ENCODE results near the gene MOB1B. TPM values are rescaled to one million over a fixed set of nuclear protein-coding genes. Genes with fewer than 3 reads are reported as not detected.
A peak's percentile ranks its signal among the peaks of the same experiment; 100 is the strongest.

The MOB1B gene
- total RNA-seq, 1 experiment from 2014 or later: 21.0 TPM

- no peak overlapping the region for H3K27ac ChIP-seq (ENCODE audit: low read depth, low read length, poor library complexity, severe bottlenecking)
- ChIA-PET CTCF (no interaction called here), POLR2A (ENCODE audit: low non-redundant PET) (no interaction called here)
- BruUV-seq (replicated peaks): no TSS peak
- no peaks in the 10 kb centered on the region for H3K27me3 ChIP-seq (replicated peaks; ENCODE audit: insufficient read depth, low read depth, low read length, poor library complexity)
- intact Hi-C loops (cut with micrococcal nuclease; ENCODE audit: unreplicated experiment): no loop called here
- H3K36me3 ChIP-seq (ENCODE audit: insufficient read depth, low read length, poor library complexity, severe bottlenecking): no peaks in the 10 kb centered on the region
- DNase-seq (ENCODE audit: low spot score): no peak
- H3K4me3 ChIP-seq (ENCODE audit: low read depth, low read length, poor library complexity, severe bottlenecking): no peak overlapping the region
- no peaks in the 10 kb centered on the region for H3K9me3 ChIP-seq (ENCODE audit: low read depth, low read length, poor library complexity, severe bottlenecking)
- no peaks in the 10 kb centered on the region for H3K4me1 ChIP-seq (ENCODE audit: insufficient read depth, low read length, poor library complexity, severe bottlenecking)
- TF ChIP-seq CTCF (conservative IDR thresholded peaks at IDR 0.05; ENCODE audit: low read depth, low read length) (no peak), EZH2 (IDR thresholded peaks at IDR 0.05; ENCODE audit: borderline replicate concordance, low read depth, low read length, poor library complexity, severe bottlenecking) (no peak)
These were observed 33.0 kb downstream of the MOB1B start for GRCh38 chr4:70935038-70935695.

GRCh38 chr4:70936200-70936787 lies 34.1 kb downstream of the MOB1B start:
- CTCF ChIA-PET: no interaction called here
- no peaks in the 10 kb centered on the region for H3K27me3 ChIP-seq (replicated peaks; ENCODE audit: insufficient read depth, low read depth, low read length, poor library complexity)
- POLR2A ChIA-PET (ENCODE audit: low non-redundant PET): no interaction called here
- BruUV-seq (replicated peaks): no TSS peak
- no peak overlapping the region for H3K4me3 ChIP-seq (ENCODE audit: low read depth, low read length, poor library complexity, severe bottlenecking)
- intact Hi-C loops (cut with micrococcal nuclease; ENCODE audit: unreplicated experiment): no loop called here
- no peaks in the 10 kb centered on the region for H3K9me3 ChIP-seq (ENCODE audit: low read depth, low read length, poor library complexity, severe bottlenecking)
- no peak for DNase-seq (ENCODE audit: low spot score)
- H3K27ac ChIP-seq (ENCODE audit: low read depth, low read length, poor library complexity, severe bottlenecking): no peak overlapping the region
- TF ChIP-seq CTCF (conservative IDR thresholded peaks at IDR 0.05; ENCODE audit: low read depth, low read length) (no peak), EZH2 (IDR thresholded peaks at IDR 0.05; ENCODE audit: borderline replicate concordance, low read depth, low read length, poor library complexity, severe bottlenecking) (no peak)
- no peaks in the 10 kb centered on the region for H3K4me1 ChIP-seq (ENCODE audit: insufficient read depth, low read length, poor library complexity, severe bottlenecking)
- no peaks in the 10 kb centered on the region for H3K36me3 ChIP-seq (ENCODE audit: insufficient read depth, low read length, poor library complexity, severe bottlenecking)

GRCh38 chr4:70938086-70938485 lies 35.9 kb downstream of the MOB1B start:
- no peaks in the 10 kb centered on the region for H3K27me3 ChIP-seq (replicated peaks; ENCODE audit: insufficient read depth, low read depth, low read length, poor library complexity)
- no peak overlapping the region for H3K27ac ChIP-seq (ENCODE audit: low read depth, low read length, poor library complexity, severe bottlenecking)
- DNase-seq (ENCODE audit: low spot score): peak; percentile 19
- H3K36me3 ChIP-seq (ENCODE audit: insufficient read depth, low read length, poor library complexity, severe bottlenecking): no peaks in the 10 kb centered on the region
- POLR2A ChIA-PET (ENCODE audit: low non-redundant PET): no interaction called here
- H3K4me1 ChIP-seq (ENCODE audit: insufficient read depth, low read length, poor library complexity, severe bottlenecking): no peaks in the 10 kb centered on the region
- no TSS peak for BruUV-seq (replicated peaks)
- H3K9me3 ChIP-seq (ENCODE audit: low read depth, low read length, poor library complexity, severe bottlenecking): no peaks in the 10 kb centered on the region
- intact Hi-C loops (cut with micrococcal nuclease; ENCODE audit: unreplicated experiment): no loop called here
- H3K4me3 ChIP-seq (ENCODE audit: low read depth, low read length, poor library complexity, severe bottlenecking): no peak overlapping the region
- CTCF ChIA-PET: no interaction called here
- no peak for TF ChIP-seq CTCF (conservative IDR thresholded peaks at IDR 0.05; ENCODE audit: low read depth, low read length)
- TF ChIP-seq EZH2 (IDR thresholded peaks at IDR 0.05; ENCODE audit: borderline replicate concordance, low read depth, low read length, poor library complexity, severe bottlenecking): no peak
